A549 (cell line): ENCODE measurements around the gene ZNF362.

Experiments used
- CTCF ChIP-seq: fragments of >200 bp; sonication (Bioruptor Twin); formaldehyde crosslinking; IDR thresholded peaks from 3 replicates; pipeline ENCODE4 v1.5.1; 2016
- ELK1 ChIP-seq: fragments of 150-350 bp; IDR thresholded peaks from 2 replicates; pipeline ENCODE4 v1.6.1; 2014; ENCODE audit warnings: low read depth, mild to moderate bottlenecking, low read length
- EP300 ChIP-seq, 2 experiments: fragments of >200 bp; sonication (Bioruptor Twin); formaldehyde crosslinking; IDR thresholded peaks; 2 replicates in 1 of 2; 3 replicates in 1 of 2; pipeline ENCODE4 v1.6.1; 2016 to 2017
- ESRRA ChIP-seq: fragments of 150-350 bp; IDR thresholded peaks from 2 replicates; pipeline ENCODE4 v1.6.1; 2014; ENCODE audit warnings: mild to moderate bottlenecking, low read length, borderline replicate concordance
- HDAC2 ChIP-seq: fragments of 200-600 bp; sonication (generic); IDR thresholded peaks from 2 replicates; pipeline ENCODE4 v1.6.1; 2016
- KDM5A ChIP-seq: fragments of 200-600 bp; sonication (generic); IDR thresholded peaks from 2 replicates; pipeline ENCODE4 v1.6.1; 2016; ENCODE audit warnings: antibody characterized with exemption, mild to moderate bottlenecking
- MAZ ChIP-seq: fragments of 150-350 bp; IDR thresholded peaks from 2 replicates; pipeline ENCODE4 v1.6.1; 2014; ENCODE audit warnings: antibody characterized with exemption, low read depth, low read length, borderline replicate concordance
- MYC ChIP-seq: IDR thresholded peaks from 2 replicates; pipeline ENCODE4 v1.6.1; 2012; ENCODE audit warnings: mild to moderate bottlenecking, inconsistent platforms, low read length, improper control_type of control experiment, borderline replicate concordance
- PHF8 ChIP-seq: fragments of 200-600 bp; sonication (generic); IDR thresholded peaks from 2 replicates; pipeline ENCODE4 v1.6.1; 2016; ENCODE audit warnings: low read depth, mild to moderate bottlenecking, antibody characterized with exemption, moderate library complexity, borderline replicate concordance
- POLR2A ChIP-seq: IDR thresholded peaks from 2 replicates; pipeline ENCODE4 v1.6.1; 2012; ENCODE audit warnings: mild to moderate bottlenecking, low read length
- RAD21 ChIP-seq, 2 experiments: fragments of >200 bp in 1 of 2; sonication (Bioruptor Twin) in 1 of 2; formaldehyde crosslinking in 1 of 2; IDR thresholded peaks in 1 of 2; conservative IDR thresholded peaks in 1 of 2; 2 replicates in 1 of 2; 3 replicates in 1 of 2; pipeline ENCODE4 v1.6.1; 2012 to 2018; ENCODE audit warnings: inconsistent platforms in 1 of 2
- SMC3 ChIP-seq: fragments of >200 bp; sonication (Bioruptor Twin); formaldehyde crosslinking; IDR thresholded peaks from 3 replicates; pipeline ENCODE4 v1.6.1; 2018; ENCODE audit warnings: inconsistent platforms
- TF ChIP-seq, protein P1 (sequence below): IDR thresholded peaks from 2 replicates; pipeline ENCODE4 v1.6.1; 2012

DNA sequence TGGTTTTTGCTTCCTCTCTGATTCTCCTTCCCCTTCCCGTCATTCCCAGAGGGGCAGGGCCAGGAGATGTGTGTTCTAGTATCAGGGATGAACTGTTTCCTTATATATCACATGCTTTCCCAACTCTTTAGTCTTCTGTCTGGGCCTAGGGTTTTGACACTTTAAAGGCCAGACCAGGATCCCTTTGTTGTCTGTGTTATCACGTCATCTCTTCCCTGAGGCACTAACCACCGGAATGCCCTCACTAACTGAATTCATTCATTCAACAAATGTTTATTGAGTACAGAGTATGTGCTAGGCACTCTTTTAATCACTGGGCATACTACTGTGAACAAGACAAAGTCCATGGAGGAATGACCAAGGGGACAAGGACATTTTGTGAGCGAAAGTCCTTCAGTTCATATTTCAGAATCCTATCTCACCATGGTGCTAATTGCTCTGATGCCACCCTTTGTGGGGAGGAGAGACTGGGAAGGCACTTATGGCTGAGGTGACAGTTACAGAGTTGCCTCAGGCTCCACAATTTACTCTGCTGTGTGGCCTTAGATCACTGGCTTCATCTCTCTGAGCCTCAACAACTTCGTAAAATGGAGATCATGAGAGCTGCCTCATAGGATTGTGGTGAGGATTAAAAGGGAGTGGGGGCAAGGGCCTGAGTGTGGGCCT, 12.0 kb upstream of the ZNF362 start:
- TF ChIP-seq KDM5A: no peak
- TF ChIP-seq MAZ: no peak
- no peak for TF ChIP-seq SMC3
- TF ChIP-seq HDAC2: no peak
- no peak for TF ChIP-seq PHF8
- no peak for TF ChIP-seq CTCF
- no peak for TF ChIP-seq EP300 (IDR thresholded peaks at IDR 0.05)
- TF ChIP-seq RAD21 (conservative IDR thresholded peaks at IDR 0.05 in 1 of 2, IDR thresholded peaks at IDR 0.05 in 1 of 2): no peak
- TF ChIP-seq ESRRA: no peak
- no peak for TF ChIP-seq POLR2A
- no peak for TF ChIP-seq MYC
- TF ChIP-seq, protein P1, sequence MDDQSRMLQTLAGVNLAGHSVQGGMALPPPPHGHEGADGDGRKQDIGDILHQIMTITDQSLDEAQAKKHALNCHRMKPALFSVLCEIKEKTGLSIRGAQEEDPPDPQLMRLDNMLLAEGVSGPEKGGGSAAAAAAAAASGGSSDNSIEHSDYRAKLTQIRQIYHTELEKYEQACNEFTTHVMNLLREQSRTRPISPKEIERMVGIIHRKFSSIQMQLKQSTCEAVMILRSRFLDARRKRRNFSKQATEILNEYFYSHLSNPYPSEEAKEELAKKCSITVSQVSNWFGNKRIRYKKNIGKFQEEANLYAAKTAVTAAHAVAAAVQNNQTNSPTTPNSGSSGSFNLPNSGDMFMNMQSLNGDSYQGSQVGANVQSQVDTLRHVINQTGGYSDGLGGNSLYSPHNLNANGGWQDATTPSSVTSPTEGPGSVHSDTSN: no peak
- no peak for TF ChIP-seq ELK1
